H1 (cell line): ENCODE data around the gene BRCA1. TPM values are rescaled to one million over a fixed set of nuclear protein-coding genes. Genes with fewer than 3 reads are reported as not detected.

Source experiments
- POU5F1 ChIP-seq: IDR thresholded peaks from 2 replicates; pipeline ENCODE4 v1.6.1; 2011; ENCODE audit warnings: low read depth, mild to moderate bottlenecking, low read length, moderate library complexity
- polyA plus RNA-seq, 7 experiments: library from polyadenylated mRNA; depleted of rRNA in 3 of 7; stranded (reverse) in 5 of 7; unstranded in 2 of 7; fragments of >200 nt in 5 of 7; fragments of 200-250 nt in 2 of 7; gene quantifications; 1 replicate in 5 of 7; 2 replicates in 1 of 7; 4 replicates in 1 of 7; pipeline versions ENCODE4 v1.2.1 to v1.2.3, GENCODE V29; 2011 to 2013; ENCODE audit warnings: missing spikeins in 2 of 7, mixed read lengths in 2 of 7
- total RNA-seq: library from RNA; stranded (reverse); fragmentation: NEBNext Ultra II Directional; extraction: Animal tissue kit (Norgen Biotek cat#: 25700); gene quantifications from 2 replicates; pipeline ENCODE4 v1.2.1, GENCODE V29; 2021

BRCA1 gene
- total and polyA plus RNA-seq, 2 of the 8 experiments (the other 6 are each of a cell fraction or from before 2014, with no cell fraction given): 30.7 to 39.2 TPM

GRCh38 chr17:43043307-43043706 is 81.9 kb downstream of the BRCA1 start (continued):
- no peak for TF ChIP-seq POU5F1
